ENCODE measurements around the gene SLC22A4. TPM values are rescaled to one million over a fixed set of nuclear protein-coding genes. Genes with fewer than 3 reads are reported as not detected.
A peak's percentile ranks its signal among the peaks of the same experiment; 100 is the strongest.

Gene SLC22A4
- total RNA-seq, 1 experiment from 2014 or later = 3.8 TPM

DNA sequence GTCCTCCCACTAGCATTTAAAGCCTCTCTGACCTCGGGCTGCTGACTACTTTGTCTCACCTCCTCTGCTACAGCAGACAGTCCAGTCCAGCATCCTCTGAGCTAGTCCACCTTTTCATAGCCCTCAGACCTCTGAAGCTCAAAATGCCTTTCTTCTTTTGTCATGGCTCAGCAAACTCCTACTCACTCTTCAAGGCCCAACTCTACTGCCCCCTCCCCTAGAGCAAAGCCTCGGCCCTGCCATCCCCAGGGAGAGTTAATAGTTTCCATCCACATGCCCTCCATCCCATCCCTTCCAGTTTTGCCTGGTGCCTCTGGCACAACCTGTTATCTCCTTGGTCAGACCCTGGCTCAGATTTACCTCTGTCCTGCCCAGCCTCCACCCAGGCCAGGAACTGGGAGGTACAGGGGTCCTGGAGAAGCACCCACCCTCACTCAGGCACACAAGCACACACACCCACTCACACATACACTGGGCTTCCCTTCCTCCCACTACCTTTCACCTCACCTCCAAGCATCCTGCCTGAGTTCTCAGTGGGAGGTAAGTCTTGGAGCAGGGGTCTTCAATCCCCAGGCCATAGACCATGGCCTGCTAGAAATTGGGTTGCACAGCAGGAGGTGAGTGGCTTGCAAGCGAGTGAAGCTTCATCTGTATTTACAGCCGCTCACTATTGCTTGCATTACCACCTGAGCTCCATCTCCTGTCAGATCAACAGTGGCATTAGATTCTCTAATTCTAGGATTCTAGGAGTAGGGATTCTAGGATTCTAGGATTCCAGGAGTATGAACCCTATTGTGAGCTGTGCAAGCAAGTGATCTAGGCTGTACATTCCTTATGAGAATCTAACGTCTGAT, 18.6 kb upstream of the SLC22A4 start:
- Histone ChIP-seq H3K4me1 (replicated peaks) (peaks cover under 1% of the 10 kb centered on the region; the same call in 1 of the 2 replicates), H3K9me3 (replicated peaks) (no peaks in the 10 kb centered on the region), H3K27ac (no peak overlapping the region), H3K36me3 (peaks cover 43% of the 10 kb centered on the region), H3K4me3 (no peak overlapping the region), H3K27me3 (replicated peaks) (no peaks in the 10 kb centered on the region)
- no peak for DNase-seq (ENCODE audit: low read depth in 1 of 2, low spot score in 2 of 2)

GRCh38 chr5:132277256-132277655, 16.9 kb upstream of the SLC22A4 start:
- Histone ChIP-seq H3K4me3 (no peak overlapping the region), H3K9me3 (replicated peaks) (no peaks in the 10 kb centered on the region), H3K27ac (no peak overlapping the region), H3K4me1 (replicated peaks) (no peaks in the 10 kb centered on the region), H3K27me3 (replicated peaks) (no peaks in the 10 kb centered on the region), H3K36me3 (peaks cover 26% of the 10 kb centered on the region)
- DNase-seq (ENCODE audit: low read depth in 1 of 2, low spot score in 2 of 2) = no peak

DNA sequence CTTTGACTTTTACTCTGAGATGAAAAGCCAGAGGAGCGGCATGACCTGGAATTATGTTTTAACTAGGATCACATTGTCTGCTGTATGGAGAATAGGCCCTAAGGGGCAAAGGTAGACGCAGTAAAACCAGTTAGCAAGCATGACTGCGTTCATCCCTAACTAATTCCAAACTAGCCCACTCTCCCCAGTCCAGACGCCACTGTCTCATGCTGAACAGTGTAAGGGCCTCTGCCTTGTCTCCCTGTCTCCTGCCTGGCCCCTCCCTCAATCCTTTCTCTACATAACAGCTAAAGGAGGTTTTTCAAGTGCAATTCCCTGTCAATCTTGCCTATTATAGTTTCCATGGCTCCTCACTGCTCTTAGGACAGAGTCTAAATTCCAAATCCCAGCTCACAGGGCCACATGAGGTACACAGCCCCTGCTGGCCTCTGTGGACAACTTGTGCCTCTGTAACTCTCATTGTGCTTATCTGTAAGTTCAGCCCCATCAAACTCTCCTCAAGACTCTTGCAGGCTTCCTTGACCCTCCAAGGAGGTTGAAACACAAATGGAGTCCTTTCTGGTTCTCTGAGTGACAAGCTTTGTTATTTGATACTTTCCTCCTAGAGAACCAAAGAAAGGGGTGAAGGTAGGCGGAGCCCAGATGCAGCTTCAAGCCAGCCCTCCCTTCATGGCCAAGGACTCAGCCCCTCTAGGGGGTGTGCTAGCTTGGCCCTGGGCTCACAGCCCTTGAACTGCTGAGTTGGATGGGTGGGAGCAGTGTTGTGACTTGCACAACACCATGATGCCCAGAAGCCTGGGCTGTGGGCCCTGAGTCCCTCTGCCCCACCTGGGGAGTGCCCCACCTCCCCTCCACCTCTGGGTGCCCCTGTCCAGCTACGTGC, 16.0 kb upstream of the SLC22A4 start:
- Histone ChIP-seq H3K27me3 (replicated peaks) (no peaks in the 10 kb centered on the region), H3K4me1 (replicated peaks) (no peaks in the 10 kb centered on the region), H3K9me3 (replicated peaks) (no peaks in the 10 kb centered on the region), H3K36me3 (peaks cover 17% of the 10 kb centered on the region), H3K27ac (no peak overlapping the region), H3K4me3 (no peak overlapping the region)
- no peak for DNase-seq (ENCODE audit: low read depth in 1 of 2, low spot score in 2 of 2)

DNA sequence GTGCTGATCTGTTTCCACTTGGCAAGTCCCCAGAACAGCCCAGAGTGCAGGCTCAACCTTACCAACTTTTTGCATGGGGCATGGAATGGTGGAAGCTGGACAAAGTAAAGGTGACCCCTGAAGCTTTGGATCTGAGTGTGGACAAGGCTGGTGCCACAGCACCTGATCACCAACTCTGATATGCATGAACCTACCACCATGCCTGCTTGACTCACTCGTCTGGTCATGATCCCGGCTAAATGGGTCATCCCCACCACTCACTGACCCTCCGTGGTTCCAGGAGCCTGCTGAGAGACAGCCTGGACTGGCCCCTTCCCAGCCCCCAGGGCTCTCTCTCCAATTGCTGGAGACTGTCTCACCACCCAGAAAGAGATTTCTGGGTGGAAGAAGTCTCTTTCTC, 14.4 kb upstream of the SLC22A4 start:
- no peak for DNase-seq (ENCODE audit: low read depth in 1 of 2, low spot score in 2 of 2)
- H3K36me3 ChIP-seq = peaks cover under 1% of the 10 kb centered on the region; the same call in 1 of the 2 replicates

DNA sequence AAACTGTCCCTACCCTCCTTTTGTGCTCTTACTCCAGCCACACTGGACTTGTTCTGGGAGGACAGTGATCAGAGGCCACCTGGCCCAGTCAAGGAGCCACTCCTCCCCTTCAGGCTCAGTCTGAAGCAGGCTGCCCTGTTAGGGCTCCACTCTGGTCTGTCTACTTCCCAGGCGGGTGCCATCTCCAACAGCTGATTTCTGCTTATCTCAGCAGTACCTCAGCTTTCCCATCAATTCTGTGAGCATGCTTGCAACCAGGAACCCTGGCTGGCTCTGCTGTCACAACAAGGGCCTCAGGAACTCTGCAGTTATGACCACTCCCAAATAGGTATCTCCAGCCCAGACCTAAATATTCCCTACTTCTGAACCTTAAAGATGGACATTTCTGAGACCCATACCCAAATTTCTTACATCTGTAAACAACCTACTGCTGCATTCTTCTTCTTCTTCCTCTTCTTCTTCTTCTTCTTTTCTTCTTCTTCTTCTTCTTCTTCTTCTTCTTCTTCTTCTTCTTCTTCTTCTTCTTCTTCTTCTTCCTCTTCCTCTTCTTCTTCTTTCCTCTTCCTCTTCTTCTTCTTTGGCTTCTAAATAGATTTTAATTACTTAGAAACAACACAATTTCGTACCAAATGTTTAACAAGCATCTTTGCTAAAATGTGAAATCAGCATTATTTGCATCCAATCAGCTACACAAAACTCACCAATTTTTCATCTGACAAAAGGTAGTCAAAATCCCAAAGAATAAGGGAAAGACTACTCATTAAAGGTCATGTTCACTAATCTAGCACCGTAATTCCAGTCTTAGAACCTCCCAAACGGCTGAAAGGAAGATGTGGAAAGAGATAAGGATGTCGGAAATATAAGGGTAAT, 13.6 kb upstream of the SLC22A4 start:
- H3K9me3 ChIP-seq (replicated peaks) = no peaks in the 10 kb centered on the region
- DNase-seq (ENCODE audit: low read depth in 1 of 2, low spot score in 2 of 2) = peak in 1 of 2 experiments; percentile 37
- H3K4me3 ChIP-seq = no peak overlapping the region
- H3K36me3 ChIP-seq = no peaks in the 10 kb centered on the region
- H3K4me1 ChIP-seq (replicated peaks) = no peaks in the 10 kb centered on the region
- no peak overlapping the region for H3K27ac ChIP-seq
- H3K27me3 ChIP-seq (replicated peaks) = no peaks in the 10 kb centered on the region

More for the DNA sequence above, 14.4 kb upstream of the SLC22A4 start:
- Histone ChIP-seq H3K27ac (no peak overlapping the region), H3K4me3 (no peak overlapping the region), H3K9me3 (replicated peaks) (no peaks in the 10 kb centered on the region), H3K4me1 (replicated peaks) (no peaks in the 10 kb centered on the region), H3K27me3 (replicated peaks) (no peaks in the 10 kb centered on the region)

DNA sequence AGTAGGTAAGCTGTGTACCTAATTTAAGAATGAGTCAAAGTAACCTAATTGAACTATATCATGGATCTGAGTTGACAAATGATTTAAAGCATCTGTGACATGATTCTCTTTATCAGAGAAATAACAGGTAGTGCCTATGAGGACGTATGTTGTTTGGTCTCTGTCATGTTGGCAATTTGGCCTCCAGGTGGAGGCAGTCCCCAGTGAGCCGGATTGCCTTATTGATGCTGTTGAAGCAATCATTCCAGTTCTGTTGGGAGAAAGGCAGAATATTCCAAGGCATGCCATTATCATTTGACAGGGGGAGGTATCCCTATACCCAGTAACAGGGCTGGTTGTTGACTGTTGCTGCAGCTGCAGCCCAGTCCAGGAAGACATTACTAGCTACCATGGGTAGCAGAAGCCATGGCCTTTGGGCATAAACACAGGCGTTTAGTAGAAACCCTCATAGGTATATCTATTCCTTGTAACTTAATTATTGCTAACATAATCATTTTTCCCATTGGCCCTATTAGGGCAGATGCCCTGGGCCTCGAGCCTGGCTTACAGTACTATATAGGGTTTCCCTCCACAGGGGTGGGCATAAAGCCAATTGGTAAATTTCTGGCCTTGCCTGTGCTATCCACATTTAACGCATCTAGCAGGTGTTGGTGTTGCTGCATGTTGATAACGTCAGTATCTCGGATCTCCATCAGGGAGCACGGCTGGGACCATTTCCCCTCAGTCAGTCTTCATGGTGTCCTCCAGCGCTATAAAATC, 12.2 kb upstream of the SLC22A4 start:
- Histone ChIP-seq H3K27me3 (replicated peaks) (no peaks in the 10 kb centered on the region), H3K4me3 (no peak overlapping the region), H3K36me3 (no peaks in the 10 kb centered on the region), H3K4me1 (replicated peaks) (no peaks in the 10 kb centered on the region), H3K9me3 (replicated peaks) (no peaks in the 10 kb centered on the region), H3K27ac (no peak overlapping the region)
- DNase-seq (ENCODE audit: low read depth in 1 of 2, low spot score in 2 of 2) = peak in 1 of 2 experiments; percentile 32

DNA sequence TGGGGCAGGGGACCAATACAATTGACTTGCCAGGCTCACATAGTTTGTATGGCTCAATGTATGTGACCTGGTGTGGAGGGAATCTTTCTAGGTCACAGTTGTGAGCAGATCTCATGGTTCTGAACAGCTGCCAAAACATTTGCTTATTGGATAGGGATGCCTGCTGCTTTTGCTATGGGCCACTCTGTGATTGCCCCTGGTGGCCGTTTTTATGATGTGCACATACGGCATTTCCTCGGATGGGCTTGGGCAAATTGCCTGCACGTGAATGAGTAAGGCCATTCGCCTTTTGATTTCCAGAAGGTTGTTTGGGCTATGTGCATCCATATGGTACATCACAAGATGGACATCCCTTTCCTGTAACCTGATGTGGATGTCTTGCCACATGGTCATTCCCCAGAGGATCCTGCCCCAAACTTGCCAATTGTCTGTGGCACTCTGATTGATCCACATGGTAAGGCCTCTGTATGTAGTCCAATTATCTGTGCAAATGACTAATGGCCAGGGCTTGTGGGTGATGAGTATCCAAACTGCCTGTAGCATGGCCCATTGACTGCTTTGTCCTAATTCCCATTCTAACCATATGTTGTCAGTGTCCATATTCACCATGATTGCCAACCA, 10.7 kb upstream of the SLC22A4 start:
- DNase-seq (ENCODE audit: low read depth in 1 of 2, low spot score in 2 of 2) = peak; percentile 54 to 72
- H3K36me3 ChIP-seq = no peaks in the 10 kb centered on the region
- H3K27me3 ChIP-seq (replicated peaks) = no peaks in the 10 kb centered on the region
- H3K4me3 ChIP-seq = no peak overlapping the region
- no peaks in the 10 kb centered on the region for H3K9me3 ChIP-seq (replicated peaks)
- no peak overlapping the region for H3K27ac ChIP-seq
- no peaks in the 10 kb centered on the region for H3K4me1 ChIP-seq (replicated peaks)

- H3K4me3 ChIP-seq = no peak overlapping the region
- no peak overlapping the region for H3K27ac ChIP-seq
- no peaks in the 10 kb centered on the region for H3K9me3 ChIP-seq (replicated peaks)
- peak in 1 of 2 experiments; percentile 6 for DNase-seq (ENCODE audit: low read depth in 1 of 2, low spot score in 2 of 2)
- no peaks in the 10 kb centered on the region for H3K27me3 ChIP-seq (replicated peaks)
- no peaks in the 10 kb centered on the region for H3K36me3 ChIP-seq
- peaks cover 18% of the 10 kb centered on the region for H3K4me1 ChIP-seq (replicated peaks)
Measured at GRCh38 chr5:132289097-132289496, 5.1 kb upstream of the SLC22A4 start.

DNA sequence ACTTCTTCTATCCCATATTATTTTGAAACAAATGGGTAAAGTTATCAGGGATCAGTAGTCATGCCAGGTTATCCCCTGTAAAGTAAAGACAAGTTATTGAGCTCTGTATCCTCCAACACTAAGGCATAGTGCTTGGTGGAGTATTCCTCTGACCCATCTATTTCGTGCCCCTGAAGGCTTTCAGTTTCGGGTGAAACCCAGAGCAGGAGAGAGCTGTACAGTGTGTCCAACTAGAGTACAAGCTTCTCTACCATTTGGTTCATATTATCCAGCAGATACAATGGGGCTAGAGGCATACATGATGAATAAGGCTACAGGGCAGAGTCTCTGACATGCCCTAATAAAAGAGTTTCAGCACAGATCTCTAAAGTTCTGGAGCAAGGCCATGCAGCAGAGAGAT, 3.2 kb upstream of the SLC22A4 start:
- Histone ChIP-seq H3K4me1 (replicated peaks) (peaks cover 35% of the 10 kb centered on the region), H3K27ac (no peak overlapping the region), H3K27me3 (replicated peaks) (no peaks in the 10 kb centered on the region), H3K36me3 (peaks cover 3% of the 10 kb centered on the region; the same call in 1 of the 2 replicates), H3K9me3 (replicated peaks) (no peaks in the 10 kb centered on the region), H3K4me3 (no peak overlapping the region)
- peak in 1 of 2 experiments; percentile 15 for DNase-seq (ENCODE audit: low read depth in 1 of 2, low spot score in 2 of 2)

GRCh38 chr5:132293066-132293991, 865 bp upstream of the SLC22A4 start:
- peak overlapping the region; percentile 50 for H3K4me3 ChIP-seq
- no peaks in the 10 kb centered on the region for H3K9me3 ChIP-seq (replicated peaks)
- H3K36me3 ChIP-seq = peaks cover 5% of the 10 kb centered on the region; the same call in 1 of the 2 replicates
- no peaks in the 10 kb centered on the region for H3K27me3 ChIP-seq (replicated peaks)
- DNase-seq (ENCODE audit: low read depth in 1 of 2, low spot score in 2 of 2) = peak; percentile 96 to 98
- peaks cover 36% of the 10 kb centered on the region for H3K4me1 ChIP-seq (replicated peaks)
- peak overlapping the region; percentile 96 for H3K27ac ChIP-seq

GRCh38 chr5:132294728-132295504, 722 bp downstream of the SLC22A4 start:
- peak overlapping the region; percentile 50 for H3K4me3 ChIP-seq
- peak overlapping the region; percentile 96 for H3K27ac ChIP-seq
- DNase-seq (ENCODE audit: low read depth in 1 of 2, low spot score in 2 of 2) = peak; percentile 84 to 91
- no peaks in the 10 kb centered on the region for H3K27me3 ChIP-seq (replicated peaks)
- H3K9me3 ChIP-seq (replicated peaks) = no peaks in the 10 kb centered on the region
- peaks cover 36% of the 10 kb centered on the region for H3K4me1 ChIP-seq (replicated peaks)
- peaks cover 5% of the 10 kb centered on the region; the same call in 1 of the 2 replicates for H3K36me3 ChIP-seq
